ENCODE measurements around the gene SCARF2. TPM values are rescaled to one million over a fixed set of nuclear protein-coding genes. Genes with fewer than 3 reads are reported as not detected.

Gene SCARF2
- total RNA-seq, 2 donors from 2014 or later = 49.4 to 108 TPM

GRCh38 chr22:20406686-20407408, 30.8 kb downstream of the SCARF2 start:
- ATAC-seq (ENCODE audit: insufficient number of reproducible peaks, low FRiP score, low read depth) = no peak
- no peak overlapping the region for H3K27ac ChIP-seq
- DNase-seq (ENCODE audit: low spot score) = no peak
- no peaks in the 10 kb centered on the region for H3K9me3 ChIP-seq
- H3K27me3 ChIP-seq (replicated peaks; ENCODE audit: insufficient read depth) = no peaks in the 10 kb centered on the region
- TF ChIP-seq CTCF (IDR thresholded peaks at IDR 0.05) = no peak
- peaks cover 12% of the 10 kb centered on the region for H3K36me3 ChIP-seq
- no peak overlapping the region for H3K4me3 ChIP-seq
- H3K4me1 ChIP-seq (ENCODE audit: control insufficient read depth in 1 of 2, low read depth in 2 of 2) = no peaks in the 10 kb centered on the region

- no peak for ATAC-seq (ENCODE audit: insufficient number of reproducible peaks, low FRiP score, low read depth)
- H3K27me3 ChIP-seq (replicated peaks; ENCODE audit: insufficient read depth) = no peaks in the 10 kb centered on the region
Measured at GRCh38 chr22:20405931-20406685, 31.5 kb downstream of the SCARF2 start.

GRCh38 chr22:20405291-20405930, 32.2 kb downstream of the SCARF2 start:
- no peak overlapping the region for H3K27ac ChIP-seq
- H3K9me3 ChIP-seq = no peaks in the 10 kb centered on the region
- TF ChIP-seq CTCF (IDR thresholded peaks at IDR 0.05) = no peak
- no peak overlapping the region for H3K4me3 ChIP-seq
- H3K36me3 ChIP-seq = peaks cover 19% of the 10 kb centered on the region
- DNase-seq (ENCODE audit: low spot score) (no peak), ATAC-seq (ENCODE audit: insufficient number of reproducible peaks, low FRiP score, low read depth) (no peak)
- H3K27me3 ChIP-seq (replicated peaks; ENCODE audit: insufficient read depth) = no peaks in the 10 kb centered on the region
- H3K4me1 ChIP-seq (ENCODE audit: control insufficient read depth in 1 of 2, low read depth in 2 of 2) = no peaks in the 10 kb centered on the region

More at GRCh38 chr22:20405931-20406685, 31.5 kb downstream of the SCARF2 start:
- Histone ChIP-seq H3K4me3 (no peak overlapping the region), H3K27ac (no peak overlapping the region), H3K36me3 (peaks cover 15% of the 10 kb centered on the region), H3K4me1 (ENCODE audit: control insufficient read depth in 1 of 2, low read depth in 2 of 2) (no peaks in the 10 kb centered on the region), H3K9me3 (no peaks in the 10 kb centered on the region)
- TF ChIP-seq CTCF (IDR thresholded peaks at IDR 0.05) = no peak
- DNase-seq (ENCODE audit: low spot score) = no peak

GRCh38 chr22:20404881-20405280, 32.7 kb downstream of the SCARF2 start:
- Histone ChIP-seq H3K27ac (no peak overlapping the region), H3K4me1 (ENCODE audit: control insufficient read depth in 1 of 2, low read depth in 2 of 2) (no peaks in the 10 kb centered on the region), H3K9me3 (no peaks in the 10 kb centered on the region), H3K36me3 (peaks cover 19% of the 10 kb centered on the region), H3K4me3 (no peak overlapping the region), H3K27me3 (replicated peaks; ENCODE audit: insufficient read depth) (no peaks in the 10 kb centered on the region)
- DNase-seq (ENCODE audit: low spot score) (no peak), ATAC-seq (ENCODE audit: insufficient number of reproducible peaks, low FRiP score, low read depth) (no peak)
- no peak for TF ChIP-seq CTCF (IDR thresholded peaks at IDR 0.05)

- ATAC-seq (ENCODE audit: insufficient number of reproducible peaks, low FRiP score, low read depth) (no peak), DNase-seq (ENCODE audit: low spot score) (no peak)
- Histone ChIP-seq H3K36me3 (peaks cover 19% of the 10 kb centered on the region), H3K27me3 (replicated peaks; ENCODE audit: insufficient read depth) (no peaks in the 10 kb centered on the region), H3K4me1 (ENCODE audit: control insufficient read depth in 1 of 2, low read depth in 2 of 2) (no peaks in the 10 kb centered on the region), H3K27ac (no peak overlapping the region), H3K4me3 (no peak overlapping the region), H3K9me3 (no peaks in the 10 kb centered on the region)
- TF ChIP-seq CTCF (IDR thresholded peaks at IDR 0.05) = no peak
Measured at GRCh38 chr22:20403779-20404140, 33.9 kb downstream of the SCARF2 start.

Data from thoracic aorta (tissue), 2 donors.